HG03558 (cell line): ENCODE results near the gene MTMR3.

ENCODE experiments used
- ATAC-seq: cut with Tn5 transposase; IDR thresholded peaks from one replicate; pipeline ENCODE4 v1.9.1; 2021; ENCODE audit warnings: moderate number of reproducible peaks; ENCODE audit not compliant: unreplicated experiment; ENCODE audit errors: extremely low read depth

MTMR3 gene

GRCh38 chr22:29994943-29995342 lies 112.0 kb downstream of the MTMR3 start:
- ATAC-seq, result no peak

- no peak for ATAC-seq
These were observed 114.1 kb downstream of the MTMR3 start for GRCh38 chr22:29997107-29997506.

GRCh38 chr22:29997516-29997915 lies 114.5 kb downstream of the MTMR3 start:
- no peak for ATAC-seq

GRCh38 chr22:29998627-29999384 lies 115.8 kb downstream of the MTMR3 start:
- ATAC-seq, result no peak

- no peak for ATAC-seq
These were observed 117.6 kb downstream of the MTMR3 start for GRCh38 chr22:30000566-30000965.

- no peak for ATAC-seq
These were observed 118.5 kb downstream of the MTMR3 start for GRCh38 chr22:30001459-30001858.

- no peak for ATAC-seq
These were observed 120.0 kb downstream of the MTMR3 start for GRCh38 chr22:30002861-30003486.

GRCh38 chr22:30004101-30004500 lies 121.1 kb downstream of the MTMR3 start:
- no peak for ATAC-seq

GRCh38 chr22:30004694-30005093 lies 121.7 kb downstream of the MTMR3 start:
- ATAC-seq, result no peak

- ATAC-seq, result no peak
These were observed 122.4 kb downstream of the MTMR3 start for GRCh38 chr22:30005213-30005857.

- ATAC-seq, result no peak
These were observed 124.4 kb downstream of the MTMR3 start for GRCh38 chr22:30007361-30007760.

- no peak for ATAC-seq
These were observed 125.4 kb downstream of the MTMR3 start for GRCh38 chr22:30008401-30008800.

GRCh38 chr22:30009478-30009877 lies 126.5 kb downstream of the MTMR3 start:
- ATAC-seq, result no peak

GRCh38 chr22:30010789-30011405 lies 127.9 kb downstream of the MTMR3 start:
- ATAC-seq, result no peak

- no peak for ATAC-seq
These were observed 130.2 kb downstream of the MTMR3 start for GRCh38 chr22:30013201-30013600.

GRCh38 chr22:30014244-30014643 lies 131.3 kb downstream of the MTMR3 start:
- ATAC-seq, result no peak

GRCh38 chr22:30015229-30015797 lies 132.3 kb downstream of the MTMR3 start:
- ATAC-seq, result no peak

- ATAC-seq, result no peak
These were observed 132.9 kb downstream of the MTMR3 start for GRCh38 chr22:30015846-30016245.

GRCh38 chr22:30016596-30016995 lies 133.6 kb downstream of the MTMR3 start:
- ATAC-seq, result no peak

- ATAC-seq, result no peak
These were observed 134.6 kb downstream of the MTMR3 start for GRCh38 chr22:30017375-30018223.
